Medulla oblongata (tissue), 1 donor: ENCODE results near the gene PI4KB.
"Not testable (repeated sequence)": the region's sequence is repeated elsewhere in the genome, so short reads cannot be mapped to it uniquely, and the experiment has no call there.

ENCODE experiments used
- DNase-seq: peaks from one replicate; pipeline ENCODE4 v3.0.0-alpha.2; 2015; ENCODE audit errors: extremely low spot score

PI4KB gene

GRCh38 chr1:151327223-151327902, at the start of gene PI4KB:
TSS of gene PI4KB (minus strand) at chr1:151327416. CDS start at chr1:151316481, 10,935 bp downstream.
- peak; percentile 99 for DNase-seq

GRCh38 chr1:151373196-151373595, 46.0 kb upstream of the PI4KB start:
- DNase-seq = no peak

- DNase-seq = peak; percentile 79
Measured at GRCh38 chr1:151372058-151372934, 45.1 kb upstream of the PI4KB start, which contains the start of gene SELENBP1. TSS of gene SELENBP1 (minus strand) at chr1:151372705. CDS start at chr1:151372641, 64 bp downstream.

GRCh38 chr1:151371370-151372057, 44.3 kb upstream of the PI4KB start:
- peak; percentile 77 for DNase-seq

GRCh38 chr1:151370211-151370911, 43.1 kb upstream of the PI4KB start:
- DNase-seq = no peak

GRCh38 chr1:151369621-151370048, 42.4 kb upstream of the PI4KB start:
- no peak for DNase-seq

- no peak for DNase-seq
Measured at GRCh38 chr1:151369302-151369610, 42.0 kb upstream of the PI4KB start.

GRCh38 chr1:151368393-151369301, 41.4 kb upstream of the PI4KB start:
- DNase-seq = no peak

- DNase-seq = peak; percentile 22
Measured at GRCh38 chr1:151367658-151368392, 40.6 kb upstream of the PI4KB start.

GRCh38 chr1:151364996-151365395, 37.8 kb upstream of the PI4KB start:
- no peak for DNase-seq

- DNase-seq = no peak
Measured at GRCh38 chr1:151362308-151363155, 35.3 kb upstream of the PI4KB start.

GRCh38 chr1:151361883-151362282, 34.7 kb upstream of the PI4KB start:
- DNase-seq = no peak

GRCh38 chr1:151356696-151357095, 29.5 kb upstream of the PI4KB start:
- DNase-seq = no peak

GRCh38 chr1:151352021-151352718, 25.0 kb upstream of the PI4KB start:
- no peak for DNase-seq

- not testable (repeated sequence) for DNase-seq
Measured at GRCh38 chr1:151350323-151350722, 23.1 kb upstream of the PI4KB start.

GRCh38 chr1:151347523-151348246, 20.5 kb upstream of the PI4KB start:
- no peak for DNase-seq

- peak; percentile 99 for DNase-seq
Measured at GRCh38 chr1:151346769-151347522, 19.7 kb upstream of the PI4KB start, which contains the start of gene RFX5. TSS of gene RFX5 (minus strand) at chr1:151347252. CDS start at chr1:151346320, 932 bp downstream.
